CD4-positive, alpha-beta T cell treated with Interleukin-21 for 1 hour (primary cell): ENCODE results near the gene EPHB2.

Experiments used
- DNase-seq: peaks from one replicate; pipeline ENCODE4 v3.0.0-alpha.2; 2020

The EPHB2 gene

GRCh38 chr1:22892789-22893188 is 182.2 kb downstream of the EPHB2 start:
- DNase-seq = no peak

DNA sequence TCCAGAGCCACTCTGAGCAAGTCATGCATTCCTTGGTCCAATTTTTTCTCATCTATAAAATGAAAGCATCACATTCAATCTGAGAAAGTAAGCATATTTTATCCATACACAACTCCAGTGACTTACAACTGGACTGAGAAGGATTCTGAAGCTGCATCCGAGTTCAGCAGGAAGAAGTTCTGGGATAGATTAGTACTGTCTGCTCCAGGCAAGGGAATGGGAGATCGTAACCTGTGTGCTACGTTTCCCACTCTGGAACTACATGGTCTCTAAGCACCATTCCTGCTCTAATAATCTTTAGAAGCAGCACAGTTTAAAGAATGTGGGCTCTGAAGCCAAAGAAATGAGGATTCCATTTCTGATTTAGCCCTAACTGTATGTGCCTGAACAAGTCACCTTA is 182.7 kb downstream of the EPHB2 start:
- no peak for DNase-seq

DNA sequence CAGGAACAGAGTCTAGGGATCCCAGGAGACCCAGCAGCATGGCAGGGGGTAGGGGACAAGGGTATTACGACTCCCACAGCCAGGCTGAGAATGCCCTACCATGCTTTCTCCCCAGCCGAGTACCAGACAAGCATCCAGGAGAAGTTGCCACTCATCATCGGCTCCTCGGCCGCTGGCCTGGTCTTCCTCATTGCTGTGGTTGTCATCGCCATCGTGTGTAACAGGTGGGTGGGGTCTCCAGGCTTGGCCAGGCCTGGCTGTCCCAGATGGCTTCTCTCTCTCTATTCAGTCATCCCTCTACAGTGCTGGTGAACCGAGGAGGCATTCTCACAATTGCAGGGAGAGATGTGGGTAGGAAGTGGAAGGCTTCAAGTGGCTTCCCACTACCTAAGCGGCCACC is 184.7 kb downstream of the EPHB2 start:
- DNase-seq = no peak

GRCh38 chr1:22896184-22896583 is 185.5 kb downstream of the EPHB2 start:
- no peak for DNase-seq

DNA sequence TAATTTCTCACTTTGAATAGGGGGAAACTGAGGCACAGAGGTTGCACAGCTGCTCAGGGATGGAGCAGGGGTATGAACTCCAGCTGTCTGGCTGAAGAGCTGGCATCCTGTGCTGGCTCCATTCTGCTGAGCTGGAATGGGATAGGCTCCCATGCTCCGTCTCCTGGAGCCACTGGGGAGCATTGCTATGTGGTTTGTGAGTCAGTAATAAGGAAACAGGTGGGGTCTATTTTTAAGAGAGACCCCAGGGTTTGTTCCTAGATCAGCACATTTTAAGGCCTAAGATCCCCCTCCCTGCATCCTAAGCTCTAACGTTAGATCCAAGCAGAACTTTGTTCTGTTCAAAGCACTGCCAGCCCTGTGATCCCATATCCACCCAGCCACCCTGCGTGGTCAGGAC is 189.8 kb downstream of the EPHB2 start:
- no peak for DNase-seq

- no peak for DNase-seq
Measured at GRCh38 chr1:22903113-22903512, 192.5 kb downstream of the EPHB2 start.

DNA sequence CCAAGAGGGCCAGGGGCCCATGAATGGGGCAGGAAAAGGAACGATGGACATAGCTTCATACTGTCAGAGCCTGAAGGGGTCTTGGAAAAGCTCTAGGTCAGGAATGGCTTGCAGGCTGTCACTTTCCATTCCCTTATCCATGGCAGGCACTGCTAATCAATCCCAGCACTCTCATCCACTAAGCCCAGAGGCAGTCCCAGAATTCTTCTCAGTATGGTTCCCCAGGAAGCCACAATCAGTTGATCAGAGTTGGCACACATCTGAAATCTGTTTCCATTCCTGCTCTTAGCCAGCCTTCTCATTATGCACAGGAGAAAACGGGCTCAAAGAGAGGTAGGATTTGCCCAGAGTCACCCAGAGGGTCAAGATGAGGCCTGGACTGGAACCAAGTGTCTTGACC is 196.3 kb downstream of the EPHB2 start:
- no peak for DNase-seq

- DNase-seq = no peak
Measured at GRCh38 chr1:22907528-22907927, 196.9 kb downstream of the EPHB2 start.

DNA sequence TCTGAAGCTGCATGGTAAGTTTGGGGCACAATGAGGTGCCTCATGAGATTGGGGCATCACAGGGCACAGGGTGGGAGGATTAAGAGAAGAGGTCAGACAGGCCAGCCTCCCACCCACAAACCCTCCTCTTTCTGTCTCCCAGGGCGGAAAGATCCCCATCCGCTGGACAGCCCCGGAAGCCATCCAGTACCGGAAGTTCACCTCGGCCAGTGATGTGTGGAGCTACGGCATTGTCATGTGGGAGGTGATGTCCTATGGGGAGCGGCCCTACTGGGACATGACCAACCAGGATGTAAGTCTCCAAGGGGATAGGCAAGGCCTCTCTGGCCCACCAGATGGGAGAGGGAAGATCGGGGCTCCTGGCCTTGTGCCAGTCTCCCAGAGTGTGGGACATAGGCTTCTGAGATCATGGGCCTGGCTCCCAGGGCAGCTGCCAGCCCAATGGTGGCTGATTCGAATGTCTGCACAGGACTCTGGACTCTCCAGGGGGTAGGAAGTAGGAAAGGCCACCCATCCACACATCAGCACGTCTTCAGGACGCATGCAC is 198.3 kb downstream of the EPHB2 start:
- no peak for DNase-seq

GRCh38 chr1:22910286-22910685 is 199.6 kb downstream of the EPHB2 start:
- DNase-seq = no peak

DNA sequence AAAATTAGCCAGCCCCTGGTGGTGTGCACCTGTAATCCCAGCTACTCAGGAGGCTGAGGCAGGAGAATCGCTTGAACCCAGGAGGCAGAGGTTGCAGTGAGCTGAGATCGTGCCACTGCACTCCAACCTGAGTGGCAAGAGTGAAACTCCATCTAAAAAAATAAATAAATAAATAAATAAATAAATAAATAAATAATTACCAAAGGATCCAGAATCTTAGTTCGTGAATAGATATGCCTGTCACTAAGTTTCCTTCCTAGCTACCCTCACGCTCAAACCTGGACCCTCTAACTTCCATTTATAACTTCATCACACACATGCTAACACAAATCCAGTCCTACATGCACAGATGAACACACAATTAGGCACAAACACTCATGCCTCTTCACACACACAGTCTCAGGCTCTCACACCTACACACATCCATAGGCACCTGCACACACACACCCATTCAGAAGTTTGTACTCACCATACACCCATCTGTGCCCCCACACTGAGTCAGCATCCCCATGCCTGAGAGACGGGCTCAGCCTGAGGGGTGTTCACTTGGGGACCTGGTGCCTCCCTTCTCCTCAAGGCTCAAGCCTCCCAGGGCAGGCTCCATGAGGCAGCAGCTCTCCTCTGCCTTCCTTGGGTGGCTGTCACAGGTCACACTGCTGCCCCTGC is 200.5 kb downstream of the EPHB2 start:
- DNase-seq = no peak

GRCh38 chr1:22912311-22912710 is 201.7 kb downstream of the EPHB2 start:
- no peak for DNase-seq

DNA sequence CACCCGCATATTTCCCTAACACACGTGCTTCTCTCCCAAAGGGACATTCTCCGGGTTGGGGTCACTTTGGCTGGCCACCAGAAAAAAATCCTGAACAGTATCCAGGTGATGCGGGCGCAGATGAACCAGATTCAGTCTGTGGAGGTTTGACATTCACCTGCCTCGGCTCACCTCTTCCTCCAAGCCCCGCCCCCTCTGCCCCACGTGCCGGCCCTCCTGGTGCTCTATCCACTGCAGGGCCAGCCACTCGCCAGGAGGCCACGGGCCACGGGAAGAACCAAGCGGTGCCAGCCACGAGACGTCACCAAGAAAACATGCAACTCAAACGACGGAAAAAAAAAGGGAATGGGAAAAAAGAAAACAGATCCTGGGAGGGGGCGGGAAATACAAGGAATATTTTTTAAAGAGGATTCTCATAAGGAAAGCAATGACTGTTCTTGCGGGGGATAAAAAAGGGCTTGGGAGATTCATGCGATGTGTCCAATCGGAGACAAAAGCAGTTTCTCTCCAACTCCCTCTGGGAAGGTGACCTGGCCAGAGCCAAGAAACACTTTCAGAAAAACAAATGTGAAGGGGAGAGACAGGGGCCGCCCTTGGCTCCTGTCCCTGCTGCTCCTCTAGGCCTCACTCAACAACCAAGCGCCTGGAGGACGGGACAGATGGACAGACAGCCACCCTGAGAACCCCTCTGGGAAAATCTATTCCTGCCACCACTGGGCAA is 202.9 kb downstream of the EPHB2 start:
- DNase-seq = no peak

GRCh38 chr1:22914156-22914555 is 203.5 kb downstream of the EPHB2 start:
- no peak for DNase-seq

- no peak for DNase-seq
Measured at GRCh38 chr1:22914633-22915217, 204.1 kb downstream of the EPHB2 start.

GRCh38 chr1:22915231-22915630 is 204.6 kb downstream of the EPHB2 start:
- no peak for DNase-seq

GRCh38 chr1:22915816-22916470 is 205.3 kb downstream of the EPHB2 start:
- DNase-seq = no peak

DNA sequence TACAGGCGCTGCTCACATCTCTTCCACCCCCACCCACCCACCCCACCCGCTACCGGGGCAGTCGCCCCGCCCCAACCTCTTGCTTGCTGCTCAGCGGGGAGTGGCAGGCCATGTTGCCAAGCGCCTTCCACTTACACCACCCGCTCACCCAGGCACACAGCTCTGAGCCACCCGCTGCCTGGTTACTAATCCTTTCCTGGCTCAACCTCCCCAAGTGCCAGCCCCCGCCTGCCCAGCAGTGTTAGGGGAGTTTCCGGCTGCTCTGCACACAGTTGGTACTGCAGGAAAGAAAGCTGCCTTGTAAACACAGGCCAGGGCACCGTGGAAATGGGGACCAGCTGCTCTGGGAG is 205.8 kb downstream of the EPHB2 start:
- DNase-seq = no peak

DNA sequence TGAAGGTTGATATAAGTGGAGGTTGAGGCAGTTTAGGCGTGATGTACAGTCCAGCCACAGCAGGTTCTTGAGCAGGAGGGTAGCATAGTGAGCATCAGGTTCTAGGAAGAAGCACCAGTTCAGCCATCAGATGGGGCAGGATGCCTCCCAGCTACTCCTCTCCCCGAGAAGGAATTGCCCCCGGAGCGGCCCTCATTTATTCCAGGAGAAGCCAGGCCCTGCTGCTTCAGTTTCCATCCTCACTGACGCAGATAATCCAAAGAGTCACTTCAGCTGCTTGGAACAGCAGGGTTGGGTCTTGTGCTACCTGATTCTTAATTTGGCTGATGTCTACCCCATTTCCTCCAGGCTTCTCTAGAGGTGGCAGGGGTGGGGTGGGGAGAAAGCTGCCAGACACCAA is 207.3 kb downstream of the EPHB2 start:
- no peak for DNase-seq

DNA sequence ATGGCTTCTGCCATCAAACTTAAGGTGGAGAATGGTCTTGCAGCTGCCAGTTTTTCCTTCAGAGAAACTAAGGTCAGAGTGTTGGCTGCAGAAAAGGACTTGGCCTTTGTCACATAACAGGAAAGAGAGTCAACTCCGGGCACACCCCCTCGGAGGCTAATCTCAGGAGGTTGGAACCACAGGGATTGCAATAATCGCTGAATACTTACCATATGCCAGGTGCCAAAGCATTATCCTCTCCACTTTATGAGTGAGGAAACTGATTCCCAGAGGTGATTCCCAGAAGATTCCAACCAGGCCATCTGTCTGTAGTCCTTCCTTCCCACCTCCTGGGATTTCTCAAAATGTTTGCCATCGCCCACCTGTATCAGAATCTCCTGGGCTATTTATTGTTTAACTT is 208.0 kb downstream of the EPHB2 start:
- no peak for DNase-seq

- DNase-seq = no peak
Measured at GRCh38 chr1:22919341-22920025, 208.8 kb downstream of the EPHB2 start.

DNA sequence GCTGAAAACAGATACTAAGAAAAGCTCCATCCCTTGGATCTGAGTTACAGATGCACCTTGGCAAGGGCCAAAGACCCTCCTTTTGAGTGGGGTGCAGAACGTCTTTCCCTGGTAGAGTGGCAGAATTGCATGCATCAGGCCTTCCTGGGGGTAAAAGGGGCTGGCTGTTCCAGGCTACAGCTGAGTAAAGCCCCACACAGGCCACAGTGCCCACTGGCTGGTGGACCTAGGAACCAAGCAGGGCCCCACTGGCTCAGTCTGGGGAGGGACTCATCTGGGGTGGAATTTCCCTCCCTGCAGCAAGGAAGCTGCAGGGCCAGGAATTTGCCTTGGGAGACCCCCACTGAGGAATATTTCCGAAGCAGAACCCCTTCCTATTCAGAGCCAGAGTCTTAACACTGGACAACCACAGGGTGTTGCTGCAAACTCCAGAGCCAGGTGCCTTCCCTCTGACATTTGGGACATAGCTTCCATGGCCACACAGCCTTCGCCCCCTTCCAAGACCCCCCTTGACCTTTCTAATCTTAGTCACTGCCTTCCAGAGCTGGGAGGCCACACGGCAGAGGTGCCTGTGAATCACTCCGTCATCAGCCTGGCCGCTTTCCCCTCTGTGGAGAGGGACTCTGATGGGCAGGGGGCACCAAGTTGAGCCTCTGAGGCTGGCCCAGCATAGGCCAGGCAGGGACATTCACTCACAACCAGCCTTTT is 209.5 kb downstream of the EPHB2 start:
- no peak for DNase-seq
